Stimulated activated CD4-positive, alpha-beta T cell treated with anti-CD3 and anti-CD28 coated beads, Interleukin-4, amount 100 ng/mL, for 1 hour (primary cell): ENCODE data around the gene LRRC36.

Experiments used
- DNase-seq: peaks from one replicate; pipeline ENCODE4 v3.0.0-alpha.2; 2020

The LRRC36 gene

GRCh38 chr16:67296420-67296819, 30.2 kb upstream of the LRRC36 start:
- no peak for DNase-seq

GRCh38 chr16:67298277-67298676, 28.3 kb upstream of the LRRC36 start:
- DNase-seq, result no peak

GRCh38 chr16:67299269-67299668, 27.3 kb upstream of the LRRC36 start:
- DNase-seq, result no peak

GRCh38 chr16:67301080-67301782, 25.4 kb upstream of the LRRC36 start:
- DNase-seq, result no peak

- DNase-seq, result no peak
Measured at GRCh38 chr16:67302076-67302475, 24.5 kb upstream of the LRRC36 start.

DNA sequence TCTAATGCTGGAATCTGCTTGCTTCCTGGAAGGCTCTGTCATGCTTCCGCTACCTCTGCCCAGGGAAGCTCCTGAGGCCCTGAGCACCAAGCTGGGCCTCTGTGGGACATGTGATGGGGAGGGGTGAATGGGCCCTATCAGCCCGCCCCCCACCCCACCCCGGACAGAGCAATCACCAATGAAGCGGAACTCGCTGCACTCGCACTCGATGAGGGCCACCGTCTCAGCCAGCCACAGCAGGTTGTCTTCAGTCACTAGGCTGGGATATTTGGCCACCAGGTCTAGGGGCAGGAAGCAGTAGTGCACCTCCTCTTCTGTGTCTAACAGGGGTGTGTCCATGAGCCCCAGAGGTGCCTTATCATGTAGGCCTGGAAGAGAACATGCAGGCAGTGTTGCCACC, 23.6 kb upstream of the LRRC36 start:
- no peak for DNase-seq

DNA sequence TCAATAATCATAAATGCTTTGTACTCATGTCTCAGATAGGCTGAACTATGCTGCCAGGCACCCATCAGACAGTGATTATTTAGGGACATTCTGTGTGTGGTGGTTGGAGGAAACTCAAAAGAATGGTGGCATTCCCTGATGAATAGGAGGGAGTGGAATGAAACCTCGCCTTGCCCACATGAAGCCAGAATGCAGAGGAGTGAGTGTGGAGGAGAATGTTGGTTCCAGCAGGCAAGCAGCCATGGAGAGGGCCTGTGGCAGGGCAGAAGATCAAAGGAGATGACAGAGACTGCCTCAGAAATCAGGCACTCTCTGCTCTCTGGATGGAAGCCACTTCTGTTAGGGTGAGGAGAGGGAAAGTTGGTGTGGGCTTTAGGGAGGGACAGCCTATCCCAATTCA, 22.6 kb upstream of the LRRC36 start:
- no peak for DNase-seq

GRCh38 chr16:67305216-67306071, 21.2 kb upstream of the LRRC36 start:
- no peak for DNase-seq

- no peak for DNase-seq
Measured at GRCh38 chr16:67310561-67310960, 16.1 kb upstream of the LRRC36 start.

- DNase-seq, result peak; percentile 79
Measured at GRCh38 chr16:67311607-67312488, 14.8 kb upstream of the LRRC36 start.

DNA sequence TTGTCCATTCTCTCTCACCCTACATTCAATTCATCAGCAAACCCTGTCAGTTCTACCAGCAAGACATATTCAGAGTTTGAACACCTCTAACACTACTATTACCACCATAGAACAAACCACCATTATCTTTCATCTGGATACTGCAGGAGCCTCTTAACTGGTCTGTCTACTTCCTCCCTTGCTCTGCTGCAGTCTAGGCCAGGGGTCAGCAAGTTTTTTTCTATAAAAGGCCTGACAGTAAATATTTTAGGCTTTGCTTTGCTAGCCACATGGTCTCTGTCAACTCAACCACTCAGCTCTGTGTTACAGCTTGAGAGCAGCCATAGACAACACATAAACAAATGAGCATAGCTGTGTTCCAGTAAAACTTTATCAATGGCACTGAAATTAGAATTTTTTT, 13.9 kb upstream of the LRRC36 start:
- no peak for DNase-seq

- no peak for DNase-seq
Measured at GRCh38 chr16:67317853-67318252, 8.8 kb upstream of the LRRC36 start.

GRCh38 chr16:67326115-67326471, 522 bp upstream of the LRRC36 start:
- no peak for DNase-seq

DNA sequence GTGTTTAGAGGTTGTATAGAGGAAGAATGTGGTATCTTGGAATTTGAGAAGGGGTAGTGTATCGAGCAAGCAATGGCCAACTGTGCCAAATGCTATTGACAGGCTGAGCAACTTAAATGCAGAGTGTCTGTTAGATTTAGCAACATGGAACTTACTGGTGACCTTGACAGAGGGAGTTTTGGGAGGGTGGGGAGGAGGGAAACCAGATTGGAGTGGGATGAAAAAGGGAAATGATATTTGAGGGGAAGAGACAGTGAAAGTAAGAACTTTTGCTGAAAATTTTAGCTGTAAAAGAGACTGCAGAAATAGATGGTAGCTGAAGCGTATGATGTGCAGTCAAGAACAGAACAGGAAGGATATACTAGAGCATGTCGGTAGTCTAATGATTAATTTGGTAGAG, 1.1 kb downstream of the LRRC36 start:
- no peak for DNase-seq

GRCh38 chr16:67329901-67330300, 3.3 kb downstream of the LRRC36 start:
- no peak for DNase-seq

DNA sequence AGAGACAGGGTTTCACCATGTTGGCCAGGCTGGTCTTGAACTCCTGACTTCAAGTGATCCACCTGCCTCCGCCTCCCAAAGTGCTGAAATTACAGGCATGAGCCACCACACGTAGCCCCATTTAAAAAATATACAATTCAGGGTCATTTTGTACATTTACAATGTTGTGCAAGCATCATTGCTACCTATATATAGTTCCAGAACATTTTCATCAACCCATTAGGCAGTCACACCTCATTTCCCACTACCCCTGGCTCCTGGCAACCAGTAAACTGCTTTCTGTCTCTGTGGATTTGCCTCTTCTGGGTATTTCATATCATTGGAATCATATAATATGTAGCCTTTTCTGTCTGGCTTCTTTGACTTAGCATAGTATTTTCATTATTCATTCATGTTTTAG, 6.7 kb downstream of the LRRC36 start:
- DNase-seq, result no peak

DNA sequence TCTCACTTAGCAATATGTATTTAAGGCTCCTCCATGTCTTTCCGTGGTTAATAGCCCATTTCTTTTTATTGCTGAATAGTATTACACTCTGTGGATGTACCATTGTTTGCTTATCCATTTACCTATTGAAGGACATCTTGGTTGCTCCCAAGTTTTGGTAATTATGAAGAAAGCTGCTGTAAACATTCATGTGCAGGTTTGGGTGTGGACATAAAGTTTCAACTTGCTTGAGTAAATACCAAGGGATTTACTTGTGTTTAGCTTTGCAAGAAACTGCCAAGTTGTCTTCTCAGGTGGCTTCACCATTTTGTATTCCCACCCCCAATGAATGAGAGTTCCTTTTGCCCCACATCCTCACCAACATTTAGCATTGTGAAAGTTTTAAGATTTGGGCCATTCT, 9.5 kb downstream of the LRRC36 start:
- no peak for DNase-seq

GRCh38 chr16:67336648-67337047, 10.0 kb downstream of the LRRC36 start:
- no peak for DNase-seq

DNA sequence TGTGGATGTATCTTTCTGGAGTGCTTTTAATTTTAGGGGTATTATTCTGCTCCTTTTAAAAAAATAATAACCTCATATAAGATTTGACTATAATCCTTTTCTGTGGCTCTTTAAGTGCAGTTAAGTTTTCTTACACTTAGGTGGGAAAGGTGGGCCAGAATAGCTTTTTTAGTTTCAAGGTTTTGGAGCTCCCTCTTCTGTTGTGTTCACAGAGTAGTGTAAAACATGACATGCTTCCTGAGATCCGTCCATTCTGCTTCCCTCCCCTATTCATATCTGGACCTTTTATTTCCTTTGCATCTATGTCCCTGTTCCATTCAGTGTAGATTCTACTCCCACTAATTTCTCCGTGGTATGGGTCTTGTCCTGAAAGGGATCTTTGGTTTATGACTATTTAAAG, 12.8 kb downstream of the LRRC36 start:
- no peak for DNase-seq

GRCh38 chr16:67341250-67341649, 14.6 kb downstream of the LRRC36 start:
- no peak for DNase-seq

GRCh38 chr16:67342616-67343015, 16.0 kb downstream of the LRRC36 start:
- DNase-seq, result no peak

GRCh38 chr16:67345401-67345800, 18.8 kb downstream of the LRRC36 start:
- no peak for DNase-seq

DNA sequence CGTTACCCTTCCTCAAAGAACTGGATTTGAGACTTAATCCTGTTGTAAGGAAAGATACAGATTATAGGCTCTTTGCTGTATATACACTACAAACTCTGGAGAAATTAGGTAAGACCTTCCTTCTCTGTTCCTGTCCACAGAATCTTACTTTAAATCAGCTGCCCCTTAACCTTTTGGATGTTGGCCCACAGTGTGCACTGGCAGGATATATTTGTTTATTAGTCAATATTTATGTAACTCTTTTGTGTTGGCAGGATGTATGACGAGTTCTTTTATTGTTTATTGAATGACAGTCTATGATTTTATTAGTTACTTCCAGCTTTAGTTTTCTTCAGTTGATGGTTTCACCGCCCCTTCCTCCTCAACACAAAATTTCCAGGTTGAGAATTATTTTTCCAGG, 19.7 kb downstream of the LRRC36 start:
- no peak for DNase-seq

DNA sequence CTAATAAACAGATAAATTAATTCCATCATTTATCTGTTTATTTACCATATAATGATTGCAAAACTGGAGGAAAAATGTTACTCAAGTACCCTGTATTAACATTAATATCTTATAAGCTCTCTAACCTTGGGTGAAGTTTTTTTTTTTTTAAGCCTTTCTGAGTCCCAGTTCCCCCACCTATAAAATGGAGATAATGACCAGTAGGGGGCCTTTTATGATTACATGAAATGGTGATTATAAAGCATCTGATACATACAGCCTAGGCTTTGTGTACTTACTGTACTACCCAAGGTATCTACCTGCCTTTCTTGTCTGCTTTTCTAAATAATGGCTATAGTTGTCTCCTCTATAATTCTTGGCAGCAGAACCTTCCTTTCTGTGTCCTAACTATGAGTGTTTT, 22.6 kb downstream of the LRRC36 start:
- DNase-seq, result no peak
